T-helper 22 cell (primary cell): ENCODE results near the gene FAM162A.

ENCODE experiments used
- DNase-seq: peaks from one replicate; pipeline ENCODE4 v3.0.0-alpha.2; 2020; ENCODE audit warnings: low read depth

Gene FAM162A

GRCh38 chr3:122387709-122388108 is 3.7 kb downstream of the FAM162A start:
- no peak for DNase-seq

GRCh38 chr3:122389197-122389596 is 5.2 kb downstream of the FAM162A start:
- DNase-seq = no peak

- DNase-seq = no peak
Observed at GRCh38 chr3:122389892-122390291, 5.9 kb downstream of the FAM162A start.

- DNase-seq = no peak
Observed at GRCh38 chr3:122390665-122391064, 6.7 kb downstream of the FAM162A start.

GRCh38 chr3:122391681-122392446 is 7.9 kb downstream of the FAM162A start:
- DNase-seq = no peak

GRCh38 chr3:122392868-122393844 is 9.2 kb downstream of the FAM162A start:
- no peak for DNase-seq

GRCh38 chr3:122394173-122394572 is 10.2 kb downstream of the FAM162A start:
- DNase-seq = no peak

- no peak for DNase-seq
Observed at GRCh38 chr3:122395582-122395981, 11.6 kb downstream of the FAM162A start.

- no peak for DNase-seq
Observed at GRCh38 chr3:122396511-122396910, 12.5 kb downstream of the FAM162A start.

- DNase-seq = no peak
Observed at GRCh38 chr3:122397201-122397600, 13.2 kb downstream of the FAM162A start.

- DNase-seq = no peak
Observed at GRCh38 chr3:122398920-122399319, 14.9 kb downstream of the FAM162A start.

- no peak for DNase-seq
Observed at GRCh38 chr3:122403489-122403888, 19.5 kb downstream of the FAM162A start.

GRCh38 chr3:122405015-122405414 is 21.0 kb downstream of the FAM162A start:
- no peak for DNase-seq

GRCh38 chr3:122406198-122406597 is 22.2 kb downstream of the FAM162A start:
- DNase-seq = no peak

GRCh38 chr3:122407946-122408345 is 24.0 kb downstream of the FAM162A start:
- DNase-seq = no peak

- DNase-seq = no peak
Observed at GRCh38 chr3:122409446-122409845, 25.5 kb downstream of the FAM162A start.

GRCh38 chr3:122410111-122410510 is 26.1 kb downstream of the FAM162A start:
- no peak for DNase-seq

GRCh38 chr3:122410639-122411038 is 26.7 kb downstream of the FAM162A start:
- DNase-seq = no peak

GRCh38 chr3:122414391-122414790 is 30.4 kb downstream of the FAM162A start:
- DNase-seq = no peak

- peak; percentile 16 for DNase-seq
Observed at GRCh38 chr3:122415104-122415744, 31.2 kb downstream of the FAM162A start.

- peak; percentile 95 for DNase-seq
Observed at GRCh38 chr3:122415762-122416654, 32.0 kb downstream of the FAM162A start, which contains the start of gene WDR5B. WDR5B (minus strand) TSS chr3:122416062; CDS start chr3:122415528, 534 bp downstream.
